HG02973 (cell line): ENCODE results near the gene PBX2.
A peak's percentile ranks its signal among the peaks of the same experiment; 100 is the strongest.
"Not testable (repeated sequence)": the region's sequence is repeated elsewhere in the genome, so short reads cannot be mapped to it uniquely, and the experiment has no call there.

ENCODE experiments used
- ATAC-seq: cut with Tn5 transposase; IDR thresholded peaks from one replicate; pipeline ENCODE4 v1.9.1; 2021; ENCODE audit warnings: moderate library complexity; ENCODE audit not compliant: unreplicated experiment

PBX2 gene, protein sequence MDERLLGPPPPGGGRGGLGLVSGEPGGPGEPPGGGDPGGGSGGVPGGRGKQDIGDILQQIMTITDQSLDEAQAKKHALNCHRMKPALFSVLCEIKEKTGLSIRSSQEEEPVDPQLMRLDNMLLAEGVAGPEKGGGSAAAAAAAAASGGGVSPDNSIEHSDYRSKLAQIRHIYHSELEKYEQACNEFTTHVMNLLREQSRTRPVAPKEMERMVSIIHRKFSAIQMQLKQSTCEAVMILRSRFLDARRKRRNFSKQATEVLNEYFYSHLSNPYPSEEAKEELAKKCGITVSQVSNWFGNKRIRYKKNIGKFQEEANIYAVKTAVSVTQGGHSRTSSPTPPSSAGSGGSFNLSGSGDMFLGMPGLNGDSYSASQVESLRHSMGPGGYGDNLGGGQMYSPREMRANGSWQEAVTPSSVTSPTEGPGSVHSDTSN

DNA sequence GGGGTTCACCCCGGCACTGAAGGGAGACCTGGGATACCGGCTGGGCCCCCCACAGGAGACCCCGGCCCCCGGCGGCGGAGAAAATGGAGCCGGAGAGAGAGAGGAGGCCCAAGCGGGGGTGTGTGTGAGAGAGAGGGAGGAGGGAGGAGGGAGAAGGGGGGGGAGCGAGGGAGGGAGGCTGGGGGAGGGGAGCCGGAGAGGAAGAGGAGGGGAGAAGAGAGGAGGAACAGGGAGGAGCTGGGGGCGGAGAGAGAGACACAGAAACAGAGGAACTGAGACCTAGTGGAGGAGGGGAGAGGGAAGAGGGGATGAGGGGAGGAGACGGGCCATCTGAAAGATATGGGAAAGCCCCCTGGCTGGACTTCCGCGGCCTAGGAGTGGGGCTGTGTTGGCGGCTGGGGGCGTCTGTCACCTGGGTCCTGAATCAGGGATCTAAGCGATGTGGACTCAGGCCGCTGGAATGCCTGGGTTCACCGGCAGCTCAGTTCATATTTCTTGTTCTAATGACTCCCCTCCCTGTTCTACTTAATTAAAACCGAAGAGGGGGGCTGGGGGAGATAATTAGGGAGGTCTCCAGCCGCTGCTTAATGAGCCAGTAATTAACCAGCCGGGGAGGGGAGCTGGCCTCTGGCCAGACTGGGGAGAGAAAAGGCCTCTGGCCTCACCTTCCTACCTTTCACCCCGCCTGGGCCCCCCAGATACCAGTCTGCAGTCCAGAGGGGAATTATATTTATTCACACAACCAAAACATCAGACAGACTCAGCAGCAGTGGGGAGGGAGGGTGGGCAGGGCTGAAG is at the start of gene PBX2:
PBX2 (minus strand) TSS at position 149 of the 798 bp plus-strand sequence. CDS start 287 bp downstream, outside the sequence.
- ATAC-seq: peak; percentile 67

GRCh38 chr6:32239462-32239861 is 49.5 kb upstream of the PBX2 start:
- no peak for ATAC-seq

DNA sequence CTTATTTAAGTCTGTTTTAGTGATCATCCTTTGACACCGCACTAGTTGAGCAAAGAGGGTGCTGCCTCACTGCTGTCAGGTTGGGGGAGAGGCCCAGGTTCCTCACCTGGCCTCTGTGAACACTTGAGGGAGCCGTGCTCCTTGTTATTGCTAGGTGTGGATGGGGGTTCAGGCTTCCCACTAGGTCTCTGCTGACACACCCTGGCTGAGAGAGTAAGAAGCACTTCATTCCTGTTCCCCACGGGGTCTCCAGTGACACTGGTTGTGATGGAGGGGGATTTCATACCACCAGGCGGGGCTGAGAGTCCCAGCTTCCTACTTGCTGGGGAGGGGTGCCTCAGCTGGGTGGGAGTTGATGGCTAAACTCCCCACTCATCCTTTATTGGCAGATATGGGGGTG is 44.9 kb upstream of the PBX2 start:
- no peak for ATAC-seq

DNA sequence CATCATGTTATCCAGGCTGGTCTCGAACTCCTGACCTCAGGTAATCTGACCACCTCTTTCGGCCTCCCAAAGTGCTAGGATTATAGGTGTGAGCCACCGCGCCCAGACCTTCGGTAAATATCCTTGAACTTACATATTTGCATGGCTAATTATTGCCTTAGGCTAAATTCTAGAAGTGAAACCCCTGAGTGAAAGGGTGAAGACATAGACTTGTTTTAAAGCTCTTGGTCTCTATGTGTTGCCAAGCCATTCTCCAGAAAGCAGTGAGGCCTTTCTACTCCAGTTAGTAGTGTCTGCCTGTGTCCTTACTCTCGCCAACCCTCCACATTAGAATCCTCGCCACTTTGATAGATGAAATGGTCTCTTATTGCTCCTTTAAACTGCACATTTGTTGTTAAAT is 36.4 kb upstream of the PBX2 start:
- no peak for ATAC-seq

DNA sequence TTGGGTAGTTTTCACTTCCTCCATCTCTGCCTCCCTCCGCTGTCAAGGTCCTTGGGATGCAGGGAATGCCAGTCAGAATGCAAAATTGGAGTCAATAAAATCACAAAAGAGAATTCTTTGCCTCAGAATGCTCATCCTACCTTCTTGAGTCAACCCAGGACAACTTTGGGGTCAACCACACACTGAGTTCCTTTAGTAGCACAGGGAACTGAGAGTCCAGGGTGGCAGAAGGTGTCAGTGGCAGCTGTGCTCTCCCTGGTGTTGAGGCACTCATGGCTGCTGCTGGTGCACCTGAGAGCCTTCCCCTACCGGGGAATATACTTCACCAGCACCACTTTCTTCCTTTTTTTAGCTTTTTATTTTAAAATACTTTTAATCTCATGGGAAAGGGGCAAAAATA is 34.7 kb upstream of the PBX2 start:
- ATAC-seq: no peak

DNA sequence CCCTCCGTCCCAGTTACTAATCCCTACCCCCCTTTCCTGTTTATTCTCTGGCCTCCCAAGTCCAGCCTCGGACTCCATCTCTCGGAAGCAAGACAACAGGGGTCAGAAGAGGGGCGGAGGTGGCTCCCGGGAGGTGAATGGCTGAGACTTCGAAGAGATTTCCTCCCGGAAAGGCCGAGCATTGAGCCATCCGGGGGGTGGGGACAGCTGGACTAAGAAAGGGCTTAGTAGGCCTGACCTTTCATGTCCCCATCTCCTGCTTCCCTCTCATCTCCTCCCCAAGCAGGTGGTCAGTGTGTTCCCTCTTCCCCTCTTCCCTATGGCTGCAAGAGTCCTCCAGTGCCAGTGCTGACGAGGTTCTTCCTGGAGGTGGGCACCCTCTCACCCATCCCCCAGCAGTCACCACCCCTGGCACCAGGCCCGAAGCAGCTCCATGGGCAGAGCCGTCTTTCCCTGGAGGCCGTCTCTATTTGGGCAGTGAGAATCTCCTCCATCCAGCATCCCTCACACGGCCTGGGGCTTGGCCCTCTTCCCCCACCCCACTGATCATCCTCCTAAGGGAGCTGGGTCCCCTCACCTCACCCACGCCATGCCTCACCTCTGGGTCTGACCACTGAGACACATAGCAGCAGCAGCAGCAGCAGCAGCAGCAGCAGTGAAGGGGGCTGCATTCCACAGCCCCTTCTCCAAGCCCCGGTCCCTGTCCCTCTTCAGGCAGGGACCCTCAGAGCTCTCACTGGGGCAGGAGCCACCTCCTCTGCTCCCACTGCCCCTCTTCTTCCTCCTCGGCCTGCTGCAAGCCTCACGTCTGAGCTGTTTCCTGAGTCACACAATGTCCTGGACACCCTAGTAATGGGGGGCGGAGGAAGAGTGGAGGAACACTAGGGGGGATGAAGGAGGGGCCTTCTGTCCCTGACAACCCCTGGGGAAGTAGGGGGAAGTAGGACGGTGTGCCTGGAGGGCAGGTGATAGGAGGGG is 33.5 kb upstream of the PBX2 start, which contains the start of gene NOTCH4:
NOTCH4 (minus strand) TSS at position 810 of the 978 bp plus-strand sequence; CDS start at position 671, 139 bp downstream.
- no peak for ATAC-seq

DNA sequence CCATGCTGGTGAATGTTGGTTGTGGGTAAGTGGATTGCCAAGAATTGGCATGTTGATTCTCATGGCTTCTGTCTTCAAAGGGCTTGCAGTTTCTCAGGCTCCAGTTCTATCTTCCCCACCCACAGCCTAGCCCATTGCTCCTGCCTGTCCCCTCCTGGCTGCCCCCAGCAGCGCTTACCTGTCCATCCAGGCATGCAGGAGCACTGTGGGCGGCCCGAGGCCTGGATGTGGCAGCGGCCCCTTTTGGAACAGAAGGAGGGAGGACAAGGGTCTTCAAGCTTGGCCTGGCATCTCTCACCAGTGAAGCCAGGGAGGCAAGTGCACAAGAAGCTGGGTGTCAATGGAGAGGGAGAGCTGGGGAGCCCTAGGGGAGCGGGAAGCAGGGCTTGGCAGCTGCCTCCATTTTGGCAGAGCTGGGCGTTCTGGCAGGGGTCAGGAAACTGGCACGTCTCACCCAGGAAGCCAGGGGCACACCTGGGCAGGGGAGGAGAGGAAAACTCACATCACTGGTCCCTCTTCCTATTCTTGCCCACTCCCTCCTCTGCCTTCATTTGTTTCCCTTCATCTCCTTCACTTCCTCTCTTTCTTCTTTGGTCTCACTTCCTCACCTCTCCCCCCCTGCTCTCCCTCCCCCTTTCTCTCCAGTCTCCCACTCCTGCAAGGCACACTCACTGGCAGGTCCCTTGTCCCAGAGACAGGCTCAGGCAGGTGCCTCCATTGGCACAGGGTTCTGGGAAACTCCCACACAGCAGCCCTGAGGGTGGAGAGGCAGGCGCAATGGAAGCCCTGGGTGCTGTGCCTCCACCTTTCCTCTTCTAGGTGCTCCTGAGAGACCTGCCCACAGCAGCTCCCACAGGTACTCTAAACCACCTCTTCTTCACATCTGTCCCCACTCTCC is 32.6 kb upstream of the PBX2 start:
- no peak for ATAC-seq

DNA sequence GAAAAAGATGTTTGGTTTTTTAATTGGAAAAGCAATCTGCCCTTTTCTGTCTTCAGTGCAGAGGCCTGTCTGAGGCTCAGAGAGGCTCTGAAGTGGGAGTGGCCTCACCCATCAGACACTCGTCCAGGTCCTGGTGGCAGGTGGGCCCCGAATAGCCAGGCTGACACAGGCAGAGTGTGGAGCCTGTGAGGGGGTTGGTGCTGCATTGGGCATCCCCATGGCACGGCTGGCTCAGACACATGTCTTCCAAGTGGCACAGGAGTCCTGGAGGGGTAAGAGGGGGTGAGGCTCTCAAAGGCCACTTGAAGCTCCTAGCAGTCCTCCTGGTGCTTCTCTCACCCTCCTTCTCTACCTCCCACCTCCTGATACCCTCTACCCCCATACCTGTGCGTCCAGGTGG is 30.0 kb upstream of the PBX2 start:
- ATAC-seq: no peak

DNA sequence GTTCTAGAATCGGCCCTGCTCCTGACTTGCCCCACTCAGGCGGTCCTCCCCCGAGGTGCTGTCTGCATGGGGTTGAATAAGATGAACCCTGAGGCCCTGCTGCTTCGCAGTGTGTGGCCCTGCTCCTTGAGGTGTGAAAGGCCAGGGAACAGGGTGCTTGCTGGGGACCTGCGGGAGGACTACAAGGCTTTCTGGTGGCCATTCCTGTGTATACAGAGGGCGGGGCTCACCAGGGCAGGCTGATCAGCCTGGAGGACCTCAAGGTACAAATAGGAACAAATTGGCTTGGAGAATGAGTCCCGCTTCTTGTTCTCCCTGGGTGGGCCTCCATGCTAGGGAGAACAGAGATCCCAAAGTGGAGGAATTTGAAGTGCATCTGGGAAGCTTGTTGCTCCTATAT is 28.2 kb upstream of the PBX2 start:
- ATAC-seq: no peak

GRCh38 chr6:32216998-32217397 is 27.0 kb upstream of the PBX2 start:
- ATAC-seq: no peak

GRCh38 chr6:32216285-32216684 is 26.3 kb upstream of the PBX2 start:
- ATAC-seq: no peak

DNA sequence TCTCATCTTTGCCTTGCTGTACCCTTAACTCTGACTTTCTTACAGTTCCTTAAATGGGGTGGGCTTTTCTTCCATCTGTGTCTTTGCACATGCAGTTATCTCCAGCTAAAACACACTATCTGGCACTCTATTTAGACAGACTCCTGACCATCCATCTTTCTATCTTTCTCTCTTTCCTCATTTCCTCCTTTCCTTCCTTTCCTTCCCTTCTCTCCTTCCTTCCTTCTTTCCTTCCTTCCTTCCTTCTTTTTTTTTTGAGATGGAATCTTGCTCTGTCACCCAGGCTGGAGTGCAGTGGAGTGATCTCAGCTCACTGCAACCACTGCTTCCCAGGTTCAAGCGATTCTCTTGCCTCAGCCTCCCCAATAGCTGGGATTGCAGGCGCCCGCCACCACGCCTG is 25.6 kb upstream of the PBX2 start:
- no peak for ATAC-seq

DNA sequence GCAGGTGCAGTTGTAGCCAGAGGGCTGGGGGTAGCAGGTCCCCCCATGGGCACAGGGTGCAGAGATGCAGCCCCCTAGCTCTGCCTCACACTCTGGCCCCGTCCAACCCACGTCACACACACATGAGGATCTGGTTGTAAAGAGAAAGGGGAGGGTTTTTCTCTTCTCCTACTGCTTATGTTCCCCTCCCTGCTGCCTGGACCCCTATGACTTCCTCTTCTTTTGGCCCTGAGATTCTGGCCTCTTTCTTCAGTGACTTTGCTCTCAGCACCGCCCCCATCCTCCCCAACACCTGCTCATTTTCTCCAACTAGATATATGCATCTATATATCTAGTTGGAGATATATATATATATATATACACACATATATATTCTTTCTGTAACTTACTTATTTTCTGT is 24.1 kb upstream of the PBX2 start:
- ATAC-seq: no peak

DNA sequence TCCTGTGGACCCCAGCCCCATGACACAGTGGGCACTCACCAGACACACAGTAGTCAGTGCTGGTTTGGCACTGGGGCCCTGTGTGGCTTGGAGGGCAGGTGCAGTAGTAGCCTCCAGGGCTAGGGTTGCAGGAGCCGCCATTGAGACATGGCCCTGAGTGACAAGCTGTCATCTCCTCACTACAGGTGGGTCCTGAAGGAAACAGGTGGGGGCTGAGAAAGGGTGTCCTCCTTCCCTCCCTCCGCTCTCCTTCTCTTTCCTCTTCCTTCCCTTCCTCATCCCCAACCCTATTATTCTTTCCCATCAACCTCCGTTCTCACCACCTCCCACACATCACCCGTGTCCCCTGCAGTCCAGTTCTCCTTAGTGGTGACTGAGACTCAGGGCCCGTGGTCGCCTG is 23.6 kb upstream of the PBX2 start:
- ATAC-seq: no peak

- ATAC-seq: no peak
Measured at GRCh38 chr6:32212076-32212760, 22.2 kb upstream of the PBX2 start.

- ATAC-seq: not testable (repeated sequence)
Measured at GRCh38 chr6:32211432-32211831, 21.4 kb upstream of the PBX2 start.

DNA sequence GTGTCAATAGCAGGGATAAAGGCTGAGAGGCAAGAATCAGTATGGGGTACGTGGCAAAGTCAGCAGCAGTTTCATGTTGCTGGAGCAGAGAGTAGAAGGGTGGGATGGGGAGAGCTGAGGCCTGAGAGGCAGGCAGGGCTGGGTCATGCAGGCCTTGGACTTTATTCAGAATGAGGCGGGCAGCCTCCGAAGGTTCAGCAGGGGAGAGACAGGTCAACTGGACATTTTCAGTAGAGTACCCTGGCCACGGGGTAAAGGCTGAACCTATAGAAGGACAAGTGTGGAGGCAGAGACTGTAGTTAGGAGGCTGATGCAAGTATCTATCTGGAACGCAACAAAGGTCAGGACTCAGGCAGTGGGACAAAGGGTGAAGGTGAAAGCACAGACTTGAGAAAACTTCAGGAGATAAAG is 20.2 kb upstream of the PBX2 start:
- ATAC-seq: no peak

DNA sequence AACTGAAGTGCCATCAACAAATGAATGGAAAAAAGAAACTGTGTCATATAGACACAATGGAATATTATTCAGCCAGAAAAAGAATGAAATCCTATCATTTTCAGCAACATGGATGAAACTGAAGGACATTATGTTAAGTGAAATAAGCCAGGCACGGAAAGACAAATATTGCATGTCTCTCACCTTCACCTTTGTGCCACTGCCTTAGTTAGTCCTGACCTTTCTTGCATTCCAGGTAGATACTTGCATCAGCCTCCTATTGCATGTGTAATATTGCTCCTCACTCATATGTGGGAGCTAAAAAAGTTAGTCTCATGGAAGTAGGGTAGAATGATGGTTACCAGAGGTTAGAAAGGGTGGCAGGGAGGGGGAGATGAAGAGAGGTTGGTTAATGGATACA is 19.0 kb upstream of the PBX2 start:
- no peak for ATAC-seq

DNA sequence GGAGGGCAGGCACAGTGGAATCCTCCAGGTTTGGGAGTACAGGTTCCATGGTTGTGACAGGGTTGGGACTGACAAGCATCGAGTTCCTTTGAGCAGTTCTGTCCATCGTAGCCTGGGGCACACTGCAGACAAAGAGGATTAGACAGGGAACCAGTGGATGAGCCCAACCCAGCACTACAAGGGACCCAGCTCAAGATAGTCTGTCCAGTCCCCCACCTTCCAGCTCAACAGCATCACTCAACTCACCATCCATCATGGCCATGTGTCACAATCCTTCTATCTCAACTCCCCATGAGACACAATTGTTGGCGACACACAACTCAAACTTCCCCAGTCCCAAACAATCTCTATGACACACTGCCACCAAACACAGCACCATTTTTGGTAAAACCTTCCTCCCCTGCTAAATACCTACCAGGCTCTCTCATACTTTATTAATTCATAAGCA is 14.3 kb upstream of the PBX2 start:
- ATAC-seq: no peak
